WI38 (cell line): ENCODE measurements around the gene IGFBP2.

Source experiments
- H3K4me3 ChIP-seq: 2 replicates; pipeline ENCODE4 v1.5.1; 2011; ENCODE audit warnings: low read depth, mild to moderate bottlenecking, control low read depth, low read length
- TF ChIP-seq, protein P1 (sequence below): IDR thresholded peaks from 2 replicates; pipeline ENCODE4 v1.5.1; 2012; ENCODE audit warnings: low read depth, mild to moderate bottlenecking, control low read depth, low read length

IGFBP2 gene

DNA sequence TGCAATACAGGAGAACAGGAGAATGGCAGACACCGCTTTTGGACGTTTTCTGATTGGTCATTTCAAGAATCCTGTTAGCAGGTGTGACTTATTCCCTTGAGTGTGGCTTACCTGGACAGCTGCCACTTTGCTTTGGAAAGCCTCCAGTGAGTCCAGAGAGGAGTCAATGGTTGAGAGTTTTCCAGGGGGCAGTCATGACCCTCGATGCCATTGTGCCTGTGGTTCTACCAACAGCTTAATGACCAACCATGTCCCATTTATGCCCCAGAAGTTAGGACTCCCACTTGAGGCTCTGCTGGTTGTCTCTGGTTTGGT, 12.4 kb downstream of the IGFBP2 start:
- TF ChIP-seq, protein P1, sequence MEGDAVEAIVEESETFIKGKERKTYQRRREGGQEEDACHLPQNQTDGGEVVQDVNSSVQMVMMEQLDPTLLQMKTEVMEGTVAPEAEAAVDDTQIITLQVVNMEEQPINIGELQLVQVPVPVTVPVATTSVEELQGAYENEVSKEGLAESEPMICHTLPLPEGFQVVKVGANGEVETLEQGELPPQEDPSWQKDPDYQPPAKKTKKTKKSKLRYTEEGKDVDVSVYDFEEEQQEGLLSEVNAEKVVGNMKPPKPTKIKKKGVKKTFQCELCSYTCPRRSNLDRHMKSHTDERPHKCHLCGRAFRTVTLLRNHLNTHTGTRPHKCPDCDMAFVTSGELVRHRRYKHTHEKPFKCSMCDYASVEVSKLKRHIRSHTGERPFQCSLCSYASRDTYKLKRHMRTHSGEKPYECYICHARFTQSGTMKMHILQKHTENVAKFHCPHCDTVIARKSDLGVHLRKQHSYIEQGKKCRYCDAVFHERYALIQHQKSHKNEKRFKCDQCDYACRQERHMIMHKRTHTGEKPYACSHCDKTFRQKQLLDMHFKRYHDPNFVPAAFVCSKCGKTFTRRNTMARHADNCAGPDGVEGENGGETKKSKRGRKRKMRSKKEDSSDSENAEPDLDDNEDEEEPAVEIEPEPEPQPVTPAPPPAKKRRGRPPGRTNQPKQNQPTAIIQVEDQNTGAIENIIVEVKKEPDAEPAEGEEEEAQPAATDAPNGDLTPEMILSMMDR, result no peak
- H3K4me3 ChIP-seq, result no peak overlapping the region

DNA sequence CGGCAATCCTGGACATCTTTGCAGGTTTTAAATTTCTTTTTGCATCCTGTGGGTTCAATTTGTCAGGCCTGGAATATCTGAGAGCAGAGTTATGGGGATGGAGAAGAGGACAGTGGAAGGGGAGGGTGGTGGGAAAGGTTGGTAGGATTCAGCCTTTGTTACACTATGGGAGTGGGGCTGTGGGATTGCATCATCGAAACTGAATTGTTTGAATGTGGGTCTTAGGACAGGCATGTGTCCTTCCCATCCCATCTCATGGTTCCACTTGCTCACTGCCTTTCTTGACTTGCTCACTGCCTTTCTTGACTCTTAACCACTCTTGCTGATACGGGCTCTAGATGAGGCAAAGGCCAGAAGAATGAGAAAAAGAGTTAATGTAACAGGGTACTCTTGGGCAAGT, 12.9 kb downstream of the IGFBP2 start:
- TF ChIP-seq, protein P1, result no peak
- H3K4me3 ChIP-seq, result no peak overlapping the region

DNA sequence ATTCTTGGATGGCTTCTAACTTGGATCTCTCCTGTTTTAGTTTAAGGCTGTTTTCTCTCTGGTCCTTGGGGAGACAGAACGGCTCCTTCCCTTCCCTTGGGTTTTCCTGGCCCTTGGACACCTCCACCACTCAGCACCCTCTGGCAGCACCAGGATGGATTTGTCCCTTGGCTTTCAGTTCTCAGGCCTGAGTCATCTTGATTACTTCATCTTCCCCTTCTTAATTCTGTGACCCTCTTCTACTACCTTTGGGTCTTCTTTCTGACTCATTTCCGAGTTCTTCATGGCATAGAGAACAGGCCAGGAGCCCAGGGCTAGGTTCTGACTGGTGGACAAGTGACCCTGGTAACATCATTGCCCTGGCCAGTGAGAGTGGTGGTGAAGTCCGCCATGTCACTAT, 14.9 kb downstream of the IGFBP2 start:
- H3K4me3 ChIP-seq, result no peak overlapping the region
- TF ChIP-seq, protein P1, result no peak

DNA sequence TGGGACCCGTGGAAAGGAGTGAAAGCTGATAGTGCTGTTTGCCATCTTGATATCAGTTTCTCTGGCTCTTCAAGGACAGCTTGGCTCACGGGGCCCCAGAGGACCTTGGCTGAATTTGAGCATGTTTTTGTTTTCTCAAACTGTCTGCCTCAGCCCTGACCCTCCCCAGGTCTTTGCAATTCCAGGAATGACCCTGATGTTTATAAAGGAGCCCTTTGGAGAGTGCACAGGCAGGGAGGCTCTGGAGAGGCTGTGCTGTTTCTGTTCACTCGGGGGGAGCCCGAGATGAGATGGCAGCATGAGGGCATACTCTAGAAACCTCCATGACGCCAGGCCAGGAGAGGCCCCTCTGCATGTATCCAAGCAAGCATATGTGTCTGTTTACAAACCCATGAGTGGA, 16.4 kb downstream of the IGFBP2 start:
- no peak overlapping the region for H3K4me3 ChIP-seq
- TF ChIP-seq, protein P1, result no peak

DNA sequence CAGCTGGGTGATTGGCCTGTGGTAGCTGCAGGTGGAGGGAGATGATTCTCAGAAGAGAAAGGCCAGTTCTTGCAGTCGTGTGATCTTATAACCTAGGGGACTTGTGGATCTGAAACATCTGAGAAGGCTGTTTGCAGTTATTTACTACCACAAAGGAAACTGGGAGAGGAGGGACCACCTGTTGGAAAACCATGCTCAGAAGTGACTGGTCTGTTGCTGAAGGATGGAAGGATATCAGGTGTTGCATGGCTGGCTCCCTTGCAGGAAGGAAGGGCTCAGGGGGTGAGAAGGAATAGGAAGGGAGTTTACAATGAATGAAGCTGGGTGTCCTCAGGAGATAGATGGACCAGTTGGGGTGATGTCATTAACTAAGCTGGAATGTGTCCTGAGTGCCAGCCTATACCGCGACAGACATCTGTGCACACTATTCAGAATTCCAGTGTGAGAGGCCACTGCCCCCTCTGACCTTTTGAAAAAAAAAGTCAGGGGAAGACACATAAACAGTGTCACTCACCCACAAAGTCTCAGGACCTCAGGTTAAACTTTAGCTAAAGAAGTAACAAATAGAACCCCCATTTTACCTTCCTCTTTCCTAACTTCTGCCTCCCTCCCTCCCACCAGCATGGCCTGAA, 17.5 kb downstream of the IGFBP2 start:
- no peak overlapping the region for H3K4me3 ChIP-seq
- TF ChIP-seq, protein P1, result no peak

DNA sequence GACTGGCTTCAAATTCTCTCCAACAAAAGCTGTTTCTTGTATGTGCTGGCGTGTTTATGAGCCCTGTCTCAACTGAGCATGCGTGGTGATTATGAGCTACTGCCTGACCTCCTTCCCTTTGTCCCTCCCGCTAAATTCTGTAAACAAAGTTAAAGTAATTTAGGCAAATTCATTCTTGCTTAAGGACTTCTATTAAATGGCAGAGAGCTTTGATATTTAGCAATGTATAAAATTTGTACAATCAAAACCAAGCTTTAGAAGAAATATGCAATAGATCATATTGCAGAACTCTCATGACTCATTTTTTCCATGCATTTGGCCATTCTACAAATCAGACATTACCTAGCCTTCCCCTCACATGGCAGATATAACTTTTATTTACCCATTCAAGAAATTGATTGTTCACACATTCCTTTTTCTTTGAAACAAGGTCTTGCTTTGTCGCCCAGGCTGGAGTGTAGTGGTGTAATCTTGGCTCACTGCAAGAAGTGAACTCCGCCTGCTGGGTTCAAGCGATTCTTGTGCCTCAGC, 18.2 kb downstream of the IGFBP2 start:
- TF ChIP-seq, protein P1, result no peak
- no peak overlapping the region for H3K4me3 ChIP-seq

DNA sequence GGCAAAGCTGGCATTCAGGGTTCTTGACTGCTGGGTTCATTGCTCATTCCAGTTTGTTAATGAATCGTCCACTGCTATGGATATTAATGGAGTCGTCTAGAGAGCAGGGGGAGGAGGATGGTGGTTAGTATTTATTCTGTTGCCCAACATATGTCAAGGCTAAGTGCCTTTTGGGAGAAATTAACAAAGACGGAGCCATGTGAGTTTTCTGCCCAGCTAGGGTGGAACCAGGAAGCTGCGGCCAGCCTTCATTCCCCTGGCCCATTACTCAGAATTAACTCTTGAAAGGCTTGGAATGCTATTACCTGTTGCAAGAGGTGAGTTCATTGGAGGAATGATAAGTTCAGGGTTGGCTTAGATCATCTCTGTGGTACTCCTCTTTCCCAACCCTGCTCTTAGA, 19.3 kb downstream of the IGFBP2 start:
- TF ChIP-seq, protein P1, result no peak
- no peak overlapping the region for H3K4me3 ChIP-seq
